GM12878 (cell line): ENCODE data around the gene DHCR24. TPM values are rescaled to one million over a fixed set of nuclear protein-coding genes. Genes with fewer than 3 reads are reported as not detected.

ENCODE experiments used
- ATAC-seq: fragments of 200-7000 bp; cut with Tn5 transposase; 3 replicates; pipeline ENCODE4 v1.9.1; 2020; ENCODE audit warnings: mild to moderate bottlenecking, moderate library complexity
- BruUV-seq: library from RNA; stranded (reverse); fragments of 400-500 nt; replicated peaks from 2 replicates; lab custom pipeline; 2021; lab: Mats Ljungman, UMichigan
- CTCF ChIA-PET: fragments of 300-600 bp; sonication (Branson Sonifier 250); formaldehyde crosslinking; extraction: SDS; loops from one replicate; lab custom pipeline; 2021; ENCODE audit warnings: inconsistent platforms; lab: Yijun Ruan, JAX
- POLR2A ChIA-PET: fragments of 350-600 bp; formaldehyde crosslinking; extraction: SDS; loops from one replicate; lab custom pipeline; 2021; ENCODE audit warnings: inconsistent platforms; lab: Charles Lee
- RAD21 ChIA-PET: fragments of 300-600 bp; sonication (Branson Sonifier 250); formaldehyde crosslinking; loops from one replicate; lab custom pipeline; 2023; ENCODE audit warnings: antibody characterized with exemption; ENCODE audit not compliant: unreplicated experiment; lab: Charles Lee
- SMC1A ChIA-PET: fragments of 300-600 bp; sonication (Branson Sonifier 250); formaldehyde crosslinking; loops from one replicate; lab custom pipeline; 2023; ENCODE audit not compliant: unreplicated experiment, uncharacterized antibody; lab: Charles Lee
- DNase-seq: peaks from one replicate; pipeline ENCODE4 v3.0.0-alpha.2; 2011; ENCODE audit warnings: low read depth, low spot score
- FAIRE-seq: peaks from 3 replicates; lab custom pipeline; 2011; peaks lifted over from hg19 to GRCh38; lab: Jason Lieb, UNC
- H2AFZ ChIP-seq: 2 replicates; pipeline ENCODE4 v1.6.0; 2011; ENCODE audit warnings: low read depth, low read length, control low read depth; ENCODE audit not compliant: control insufficient read depth
- H3K27ac ChIP-seq: 2 replicates; pipeline ENCODE4 v1.5.1; 2011; ENCODE audit warnings: control low read depth; ENCODE audit not compliant: control insufficient read depth, insufficient read depth
- H3K27me3 ChIP-seq, 2 experiments: replicated peaks in 1 of 2; 2 replicates each; pipeline versions ENCODE4 v1.6.0 to v1.6.1; 2011; ENCODE audit warnings: low read length in 1 of 2; ENCODE audit not compliant: control insufficient read depth in 2 of 2, insufficient read depth in 2 of 2
- H3K36me3 ChIP-seq, 2 experiments: 2 replicates each; pipeline ENCODE4 v1.5.1; 2011; ENCODE audit warnings: low read length in 1 of 2; ENCODE audit not compliant: control insufficient read depth in 2 of 2, insufficient read depth in 2 of 2
- H3K4me1 ChIP-seq: 2 replicates; pipeline ENCODE4 v1.6.1; 2011; ENCODE audit warnings: mild to moderate bottlenecking, low read length, moderate library complexity, mixed read lengths; ENCODE audit not compliant: control insufficient read depth, insufficient read depth
- H3K4me2 ChIP-seq: 2 replicates; pipeline ENCODE4 v1.6.0; 2011; ENCODE audit warnings: control low read depth; ENCODE audit not compliant: control insufficient read depth, insufficient read depth
- H3K4me3 ChIP-seq: fragments of 200-600 bp; sonication (generic); 2 replicates; pipeline ENCODE4 v1.5.1; 2016
- H3K79me2 ChIP-seq: 2 replicates; pipeline ENCODE4 v1.6.0; 2011; ENCODE audit warnings: low read length; ENCODE audit not compliant: control insufficient read depth, insufficient read depth
- H3K9ac ChIP-seq: 2 replicates; pipeline ENCODE4 v1.8.0; 2011; ENCODE audit warnings: low read length, control low read depth, mixed read lengths; ENCODE audit not compliant: control insufficient read depth, insufficient read depth
- H3K9me3 ChIP-seq: replicated peaks from 3 replicates; pipeline ENCODE4 v1.5.1; 2011; ENCODE audit warnings: mild to moderate bottlenecking, low read length; ENCODE audit not compliant: control insufficient read depth, insufficient read depth
- H4K20me1 ChIP-seq: 2 replicates; pipeline ENCODE4 v1.6.0; 2011; ENCODE audit not compliant: control insufficient read depth, insufficient read depth
- BACH1 ChIP-seq: fragments of 450-650 bp; IDR thresholded peaks from 2 replicates; pipeline ENCODE4 v1.6.1; 2017; ENCODE audit warnings: mild to moderate bottlenecking, borderline replicate concordance
- CHD2 ChIP-seq: IDR thresholded peaks from 2 replicates; pipeline ENCODE4 v1.6.1; 2011; ENCODE audit warnings: low read depth, low read length, improper control_type of control experiment, borderline replicate concordance
- CREB1 ChIP-seq: IDR thresholded peaks from 2 replicates; pipeline ENCODE4 v1.6.1; 2012; ENCODE audit warnings: low read depth, mild to moderate bottlenecking, inconsistent platforms
- HCFC1 ChIP-seq: fragments of 150-350 bp; IDR thresholded peaks from 2 replicates; pipeline ENCODE4 v1.6.1; 2014; ENCODE audit warnings: low read length
- IRF5 ChIP-seq: fragments of 450-650 bp; IDR thresholded peaks from 2 replicates; pipeline ENCODE4 v1.6.1; 2017; ENCODE audit warnings: borderline replicate concordance
- MXI1 ChIP-seq: fragments of 150-350 bp; IDR thresholded peaks from 2 replicates; pipeline ENCODE4 v1.6.1; 2011; ENCODE audit warnings: low read depth, mild to moderate bottlenecking, inconsistent platforms, low read length, improper control_type of control experiment
- RUNX3 ChIP-seq: IDR thresholded peaks from 2 replicates; pipeline ENCODE4 v1.6.1; 2012; ENCODE audit warnings: low read length, inconsistent platforms
- WGBS: methylation state at CpG from one replicate; pipeline ENCODE4 v1.1.6; 2016; ENCODE audit warnings: low lambda C conversion rate; ENCODE audit not compliant: insufficient replicate concordance, insufficient coverage; ENCODE audit errors: missing lambda C conversion rate; 5-methylcytosine and 5-hydroxymethylcytosine counted together
- in situ Hi-C: fragments of 300-500 bp; cut with MboI; formaldehyde crosslinking; loops from 9 replicates; pipeline ENCODE4 v1.14.3; 2018; ENCODE audit warnings: mixed read lengths
- intact Hi-C: fragments of 100-400 bp; cut with micrococcal nuclease; formaldehyde crosslinking; loops from one replicate; pipeline ENCODE4 v1.14.2; 2022; ENCODE audit not compliant: unreplicated experiment
- polyA plus RNA-seq, 11 experiments: library from polyadenylated mRNA; depleted of rRNA in 4 of 11; unstranded in 6 of 11; stranded (reverse) in 5 of 11; fragments of >200 nt; fragmentation: Nextera tagmentation in 4 of 11; fragmentation: Illumina TruSeq in 1 of 11; extraction: Ambion mirVana in 4 of 11; extraction: Trizol in 1 of 11; gene quantifications; 1 replicate in 1 of 11; 2 replicates in 10 of 11; pipeline versions ENCODE4 v1.2.1 to v1.2.3, GENCODE V29; 2011 to 2016; ENCODE audit warnings: inconsistent platforms in 2 of 11, missing spikeins in 2 of 11, low read depth in 1 of 11
- total RNA-seq, 4 experiments: library from RNA; depleted of rRNA in 3 of 4; stranded (reverse); fragments of >200 nt in 3 of 4; fragmentation: Illumina TruSeq in 1 of 4; extraction: Trizol in 1 of 4; gene quantifications; 2 replicates each; pipeline versions ENCODE4 v1.2.1 to v1.2.3, GENCODE V29; 2013 to 2021

Gene DHCR24
- total and polyA plus RNA-seq, 10 of the 15 experiments (the other 5 are each of a cell fraction or from before 2014, with no cell fraction given) = 23.3 to 169 (median 120) TPM

- POLR2A ChIA-PET = no interaction called here
- no peak overlapping the region for H3K27ac ChIP-seq
- H3K4me1 ChIP-seq = no peaks in the 10 kb centered on the region
- no peak for TF ChIP-seq IRF5
- TF ChIP-seq BACH1 = no peak
- no peak for TF ChIP-seq CHD2
- TF ChIP-seq RUNX3 = no peak
- no peak for TF ChIP-seq MXI1
- TF ChIP-seq CREB1 = no peak
- TF ChIP-seq HCFC1 = no peak
- no peaks in the 10 kb centered on the region for H3K9me3 ChIP-seq
- no peaks in the 10 kb centered on the region for H3K27me3 ChIP-seq
- no peak overlapping the region for H3K4me3 ChIP-seq
- intact Hi-C loops (no loop called here), in situ Hi-C loops (no loop called here)
- H3K79me2 ChIP-seq = no peaks in the 10 kb centered on the region
- H3K9ac ChIP-seq = no peak overlapping the region
- SMC1A ChIA-PET = no interaction called here
- peaks cover 32 to 46% of the 10 kb centered on the region in 2 experiments for H3K36me3 ChIP-seq
- H3K4me2 ChIP-seq = no peak overlapping the region
- no peaks in the 10 kb centered on the region for H4K20me1 ChIP-seq
- FAIRE-seq = no peak
- RAD21 ChIA-PET = no interaction called here
- no peak for DNase-seq
- TSS peak; percentile 27 for BruUV-seq
- ATAC-seq = no peak
- CTCF ChIA-PET = no interaction called here
- H2AFZ ChIP-seq = no peak overlapping the region
- WGBS = 75% methylated on average over 5 of the region's 5 CpGs
These were observed 36.8 kb downstream of the DHCR24 start for GRCh38 chr1:54850069-54850730.
